ENCODE measurements around the gene NXN.
"Not testable (repeated sequence)": the region's sequence is repeated elsewhere in the genome, so short reads cannot be mapped to it uniquely, and the experiment has no call there.

Gene NXN

GRCh38 chr17:951325-952132 lies 28.0 kb downstream of the NXN start:
- no peak for DNase-seq

- no peak for DNase-seq
Observed at GRCh38 chr17:949623-950303, 29.8 kb downstream of the NXN start.

GRCh38 chr17:948284-948852 lies 31.2 kb downstream of the NXN start:
- no peak for DNase-seq

- DNase-seq: no peak
Observed at GRCh38 chr17:946510-947236, 32.9 kb downstream of the NXN start.

- DNase-seq: no peak
Observed at GRCh38 chr17:945672-946071, 33.9 kb downstream of the NXN start.

DNA sequence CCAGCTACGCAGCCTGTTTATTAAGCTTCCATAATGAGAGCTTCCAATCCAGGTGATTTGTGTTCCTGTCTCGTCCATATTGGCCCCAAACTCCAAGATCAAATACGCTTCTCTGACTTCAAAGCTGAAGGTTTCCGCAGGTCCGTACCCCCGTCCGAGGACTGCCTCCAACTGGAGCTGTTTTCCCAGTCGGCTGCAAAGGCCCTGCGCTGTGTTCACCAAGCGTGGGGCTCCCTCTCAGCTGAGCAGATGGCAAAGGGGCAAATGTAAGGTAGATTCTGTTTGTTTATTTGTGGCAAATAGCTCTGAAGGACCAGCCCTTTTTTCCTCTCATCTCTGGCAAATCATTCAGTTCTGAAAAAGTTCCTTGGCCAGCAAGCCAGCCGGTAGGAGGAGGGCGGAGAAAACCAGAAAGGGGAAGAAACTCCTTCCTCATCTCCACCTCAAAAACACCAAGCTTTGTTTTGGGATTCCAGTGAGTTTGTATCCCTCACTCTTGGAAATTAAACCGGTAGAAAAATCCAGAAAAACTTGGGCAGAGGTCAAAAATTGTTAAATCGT lies 35.2 kb downstream of the NXN start:
- DNase-seq: no peak

GRCh38 chr17:935485-935884 lies 44.1 kb downstream of the NXN start:
- no peak for DNase-seq

DNA sequence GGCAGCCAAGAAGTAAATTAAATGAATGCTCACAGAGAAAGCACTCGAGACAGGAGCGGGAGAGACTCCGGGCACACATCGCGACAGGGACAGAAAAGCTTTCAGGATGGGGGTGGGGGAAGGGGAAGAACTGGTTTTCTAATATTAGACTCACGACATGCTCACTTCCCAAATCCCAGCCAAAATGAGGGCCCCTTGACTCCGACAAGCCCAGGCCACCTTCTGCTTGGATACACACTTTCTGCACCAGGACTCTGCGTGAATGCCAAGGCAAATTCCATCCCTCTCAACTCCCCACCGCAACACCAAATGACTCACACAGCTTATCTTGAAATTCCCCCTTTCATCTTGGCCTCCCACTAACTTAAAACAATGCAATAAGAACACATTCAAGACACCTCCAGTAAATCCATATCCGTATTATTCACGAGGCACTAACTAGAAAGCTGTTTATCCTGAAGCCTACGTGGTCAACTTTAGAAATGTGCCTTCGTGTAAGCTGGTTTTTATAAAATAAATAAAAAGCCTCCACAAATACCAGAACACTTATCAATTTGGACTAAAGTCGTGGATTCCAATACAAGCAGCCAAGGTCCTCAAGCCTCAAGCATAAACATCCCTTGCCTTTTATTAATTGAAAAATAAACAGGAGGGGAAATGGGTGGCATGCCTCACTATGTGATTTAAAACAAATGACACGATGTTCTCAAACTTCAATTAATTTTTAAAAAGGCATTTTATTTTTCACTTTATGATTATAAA lies 46.1 kb downstream of the NXN start:
- no peak for DNase-seq

DNA sequence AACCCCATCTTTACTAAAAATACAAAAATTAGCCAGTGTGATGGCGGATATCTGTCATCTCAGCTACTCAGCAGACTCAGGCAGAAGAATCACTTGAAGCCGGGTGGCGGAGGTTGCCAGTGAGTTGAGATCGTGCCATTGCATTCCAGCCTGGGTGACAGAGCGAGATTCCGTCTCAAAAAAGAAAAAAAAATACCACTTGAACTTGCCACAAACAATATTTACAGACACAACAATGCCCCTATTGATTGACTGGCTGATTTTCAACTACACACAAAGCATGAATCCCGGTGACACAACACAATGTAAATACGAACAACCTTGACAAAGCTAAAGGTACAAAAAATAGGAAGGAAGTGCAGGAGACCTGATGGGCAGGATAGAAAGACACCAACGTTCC lies 49.3 kb downstream of the NXN start:
- DNase-seq: no peak

- DNase-seq: no peak
Observed at GRCh38 chr17:929586-929985, 50.0 kb downstream of the NXN start.

DNA sequence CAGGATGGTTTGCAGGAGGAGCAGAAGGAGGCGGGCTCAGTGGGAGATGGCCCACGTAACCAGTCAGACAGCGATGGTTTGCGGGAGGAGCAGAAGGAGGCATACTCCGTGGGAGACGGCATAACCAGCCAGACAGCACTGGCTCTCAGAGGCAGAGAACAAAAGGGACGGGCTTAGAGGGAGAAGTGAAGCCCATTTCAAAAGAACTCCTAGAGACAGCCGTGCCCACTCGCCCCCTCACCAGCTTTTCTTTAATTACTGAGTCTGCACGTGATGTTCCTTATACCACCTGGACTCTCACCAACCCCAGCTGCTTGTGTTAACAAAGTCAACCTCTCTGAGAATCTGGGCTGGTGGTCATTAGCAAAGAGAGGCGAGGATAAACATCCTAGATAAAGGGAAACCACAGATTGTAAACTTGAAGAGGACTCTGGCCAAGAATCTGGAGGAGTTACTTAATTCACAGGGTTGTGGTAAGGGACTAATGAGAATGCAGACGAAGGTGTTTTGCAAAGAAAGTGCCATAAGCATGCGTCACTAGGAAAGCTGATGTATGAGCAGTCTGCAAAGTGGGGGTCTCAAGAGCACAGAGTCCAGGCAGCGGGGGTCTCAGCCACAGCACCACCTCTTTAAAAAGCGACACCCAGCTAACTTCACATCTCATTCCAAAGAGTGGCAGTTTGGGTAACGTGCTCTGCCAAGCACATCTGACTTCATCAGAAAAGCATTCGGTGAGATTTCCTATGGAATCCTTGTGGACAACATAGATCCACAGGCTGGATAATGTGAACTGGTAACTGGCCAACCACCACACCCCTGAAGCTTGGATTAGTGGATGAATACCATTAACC lies 51.7 kb downstream of the NXN start:
- DNase-seq: no peak

- DNase-seq: no peak
Observed at GRCh38 chr17:925817-926216, 53.8 kb downstream of the NXN start.

DNA sequence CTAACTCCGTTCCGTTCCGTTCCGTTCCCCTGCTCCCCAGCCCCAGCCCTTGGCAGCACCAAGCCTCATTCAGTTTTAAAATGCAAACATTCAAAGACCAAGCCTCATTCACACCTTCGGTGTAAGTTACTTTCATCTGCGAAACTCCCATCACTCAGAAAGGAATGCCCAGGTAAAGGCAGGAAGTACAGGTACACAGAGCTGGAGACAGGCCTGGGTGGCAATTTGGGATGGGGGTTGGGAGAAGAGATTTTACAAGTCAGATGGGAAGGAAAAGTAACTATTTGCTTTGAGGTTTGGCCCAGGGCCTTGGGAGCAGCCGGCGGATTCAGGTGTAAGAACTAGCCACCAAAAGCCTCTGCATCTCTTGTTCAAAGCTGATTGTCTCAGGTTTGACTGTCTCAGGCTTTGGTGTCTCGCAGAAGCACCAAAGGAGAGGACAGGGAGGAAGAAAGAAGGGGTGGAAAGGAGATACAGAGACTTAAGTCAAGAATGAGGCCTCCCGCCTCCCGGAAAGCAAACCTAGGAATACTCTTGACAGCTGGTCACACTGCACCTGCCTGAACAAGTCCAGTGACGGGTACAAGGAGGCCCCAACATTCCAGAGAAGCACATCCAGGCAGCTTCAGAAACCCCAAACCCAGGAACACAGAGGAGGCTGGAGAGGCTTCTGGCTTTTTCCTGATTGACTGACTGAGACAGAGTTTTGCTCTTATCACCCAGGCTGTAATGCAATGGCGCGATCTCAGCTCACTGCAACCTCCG lies 54.7 kb downstream of the NXN start:
- no peak for DNase-seq

- DNase-seq: not testable (repeated sequence)
Observed at GRCh38 chr17:924306-924705, 55.3 kb downstream of the NXN start.

DNA sequence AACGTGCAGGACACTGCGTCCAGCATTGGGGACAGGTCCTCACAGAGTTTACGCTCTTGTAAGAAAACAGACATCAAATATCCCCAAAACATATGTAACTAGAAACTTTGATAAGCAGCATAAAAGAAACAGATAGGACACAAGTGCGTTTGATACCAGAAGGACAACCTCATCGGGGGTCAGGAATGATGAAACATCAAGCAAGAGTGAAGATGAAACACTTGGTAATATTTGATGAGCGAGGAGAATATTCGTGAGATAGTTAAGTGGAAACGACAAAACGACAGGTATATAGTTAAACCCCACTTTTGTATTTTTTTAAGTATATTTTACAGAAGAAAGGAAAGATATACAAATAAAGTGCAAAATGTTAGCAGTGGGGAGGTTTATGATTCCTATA lies 55.9 kb downstream of the NXN start:
- no peak for DNase-seq

DNA sequence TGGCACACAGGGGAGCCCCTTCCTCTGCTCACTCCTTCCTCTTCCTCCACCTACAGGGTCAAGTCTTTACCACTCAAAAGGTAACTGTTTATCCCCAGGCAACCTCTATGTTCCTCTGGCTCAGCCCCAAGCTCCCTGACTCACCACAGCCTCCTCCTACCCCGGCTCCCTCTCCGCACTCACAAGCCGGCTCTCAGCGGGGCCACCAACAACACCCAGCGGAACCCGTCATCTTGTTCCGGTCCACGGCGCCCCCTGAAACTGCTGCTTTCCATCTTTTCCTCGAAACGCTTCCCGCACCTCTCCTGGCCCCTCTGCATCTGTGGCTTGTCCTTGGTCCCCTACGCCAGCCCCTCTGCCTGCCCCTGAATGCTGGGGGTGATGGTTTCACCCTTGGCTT lies 58.4 kb downstream of the NXN start:
- no peak for DNase-seq

GRCh38 chr17:920190-920589 lies 59.4 kb downstream of the NXN start:
- DNase-seq: no peak

DNA sequence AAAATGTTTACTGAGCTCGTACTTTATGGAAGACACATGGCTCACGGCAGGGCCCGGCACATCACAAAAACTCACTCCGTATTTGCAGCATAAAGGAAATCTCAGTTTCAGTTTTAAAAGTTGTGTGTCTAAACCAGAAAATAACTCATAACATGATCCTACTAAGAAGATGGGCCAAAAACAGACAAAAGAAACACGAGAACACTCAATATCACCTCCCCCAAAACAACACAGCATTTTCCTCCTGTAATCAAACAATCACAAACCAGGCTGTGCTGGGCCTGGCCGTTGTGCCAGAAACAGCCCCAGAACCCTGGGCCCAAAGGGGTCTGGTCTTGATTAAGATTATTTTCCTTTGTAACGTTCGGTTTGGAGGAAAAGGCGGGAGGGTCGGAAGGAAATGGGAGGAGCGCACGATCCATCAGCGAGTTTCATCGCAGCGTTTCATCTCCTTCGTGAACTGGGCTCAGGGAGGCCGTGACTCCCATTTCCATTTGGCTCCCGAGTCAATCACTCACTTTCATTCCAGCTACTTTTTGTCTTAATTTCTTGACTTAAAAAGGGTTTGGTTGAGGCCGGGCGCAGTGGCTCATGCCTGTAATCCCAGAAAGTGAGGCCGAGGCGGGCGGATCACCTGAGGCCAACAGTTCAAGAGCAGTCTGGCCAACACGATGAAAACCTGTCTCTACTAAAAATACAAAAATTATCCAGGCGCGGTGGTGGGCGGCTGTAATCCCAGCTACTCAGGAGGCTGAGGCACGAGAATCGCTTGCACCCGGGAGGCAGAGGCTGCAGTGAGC lies 61.4 kb downstream of the NXN start:
- no peak for DNase-seq

- no peak for DNase-seq
Observed at GRCh38 chr17:917391-917811, 62.2 kb downstream of the NXN start.

DNA sequence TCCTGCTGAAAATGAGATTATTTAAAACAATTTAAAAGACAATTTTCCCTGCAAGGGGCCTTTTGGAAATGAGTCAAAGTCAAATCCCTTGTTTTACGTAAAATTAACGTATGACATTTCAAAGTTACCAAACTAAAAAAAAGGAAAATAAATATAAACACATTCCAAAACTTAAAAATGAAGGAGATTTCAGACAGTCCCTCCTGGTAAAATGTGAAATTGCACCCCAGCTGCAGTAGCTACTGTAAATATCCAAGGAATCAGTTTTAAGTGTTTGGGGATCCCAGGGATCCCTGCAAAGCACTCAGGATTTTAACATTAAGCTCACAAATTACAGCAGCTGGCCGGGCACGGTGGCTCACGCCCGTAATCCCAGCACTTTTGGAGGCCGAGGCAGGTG lies 63.3 kb downstream of the NXN start:
- DNase-seq: no peak
